Activated CD4-positive, alpha-beta T cell treated with anti-CD3 and anti-CD28 coated beads for 4 hours (primary cell): ENCODE results near the gene TSHZ2.
"Not testable (repeated sequence)": the region's sequence is repeated elsewhere in the genome, so short reads cannot be mapped to it uniquely, and the experiment has no call there.

Experiments used
- DNase-seq, 2 donors: peaks; one replicate each; pipeline ENCODE4 v3.0.0-alpha.2; 2020

Gene TSHZ2

GRCh38 chr20:53366928-53367327 lies 394.8 kb downstream of the TSHZ2 start:
- DNase-seq, result not testable (repeated sequence)

- DNase-seq, result no peak
Observed at GRCh38 chr20:53369871-53370270, 397.7 kb downstream of the TSHZ2 start.

DNA sequence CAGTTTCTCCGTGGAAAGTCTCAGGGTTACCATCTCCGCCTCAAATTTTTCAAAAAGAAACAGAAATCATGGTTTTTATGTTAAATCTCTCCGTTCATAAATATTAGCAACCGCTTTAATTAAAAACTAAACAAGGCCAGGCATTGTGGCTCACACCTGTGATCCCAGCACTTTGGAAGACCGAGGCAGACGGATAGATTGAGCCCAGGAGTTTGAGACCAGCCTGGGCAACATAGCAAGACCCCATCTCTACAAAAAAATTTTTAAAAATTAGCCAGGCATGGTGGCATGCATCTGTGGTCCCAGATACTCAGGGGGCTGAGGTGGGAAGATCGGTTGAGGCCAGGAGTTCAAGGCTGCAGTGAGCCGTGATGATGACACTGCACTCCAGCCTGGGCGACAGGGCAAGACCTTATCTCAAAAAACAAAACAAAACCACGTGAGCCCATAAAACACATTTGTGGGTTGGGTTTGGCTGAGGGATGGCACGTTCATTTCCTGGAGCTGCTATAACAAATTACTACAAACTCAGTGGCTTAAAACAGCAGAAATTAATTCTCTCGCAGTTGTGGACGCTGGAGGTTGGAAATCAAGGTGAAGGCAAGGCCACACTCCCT lies 398.3 kb downstream of the TSHZ2 start:
- no peak for DNase-seq

GRCh38 chr20:53371216-53371615 lies 399.1 kb downstream of the TSHZ2 start:
- DNase-seq, result no peak

DNA sequence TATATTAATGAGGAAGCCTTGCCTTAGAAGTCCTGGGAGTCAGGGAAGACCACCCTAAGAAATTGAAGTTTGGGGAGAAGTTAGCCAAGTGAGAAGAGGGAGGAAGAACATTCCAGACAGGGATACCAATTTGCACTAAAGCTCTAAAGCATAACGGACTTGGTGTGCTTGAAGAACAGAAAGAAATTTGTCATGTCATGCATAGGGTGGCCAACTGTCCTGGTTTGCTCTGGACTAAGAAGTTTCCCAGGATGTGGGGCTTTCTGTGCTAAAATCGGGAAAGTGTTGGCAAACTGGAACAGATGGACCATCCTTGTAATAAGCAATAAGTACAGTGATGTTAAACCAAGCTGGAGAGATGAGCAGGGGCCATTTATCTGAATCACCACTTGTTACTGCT lies 403.9 kb downstream of the TSHZ2 start:
- DNase-seq, result no peak

DNA sequence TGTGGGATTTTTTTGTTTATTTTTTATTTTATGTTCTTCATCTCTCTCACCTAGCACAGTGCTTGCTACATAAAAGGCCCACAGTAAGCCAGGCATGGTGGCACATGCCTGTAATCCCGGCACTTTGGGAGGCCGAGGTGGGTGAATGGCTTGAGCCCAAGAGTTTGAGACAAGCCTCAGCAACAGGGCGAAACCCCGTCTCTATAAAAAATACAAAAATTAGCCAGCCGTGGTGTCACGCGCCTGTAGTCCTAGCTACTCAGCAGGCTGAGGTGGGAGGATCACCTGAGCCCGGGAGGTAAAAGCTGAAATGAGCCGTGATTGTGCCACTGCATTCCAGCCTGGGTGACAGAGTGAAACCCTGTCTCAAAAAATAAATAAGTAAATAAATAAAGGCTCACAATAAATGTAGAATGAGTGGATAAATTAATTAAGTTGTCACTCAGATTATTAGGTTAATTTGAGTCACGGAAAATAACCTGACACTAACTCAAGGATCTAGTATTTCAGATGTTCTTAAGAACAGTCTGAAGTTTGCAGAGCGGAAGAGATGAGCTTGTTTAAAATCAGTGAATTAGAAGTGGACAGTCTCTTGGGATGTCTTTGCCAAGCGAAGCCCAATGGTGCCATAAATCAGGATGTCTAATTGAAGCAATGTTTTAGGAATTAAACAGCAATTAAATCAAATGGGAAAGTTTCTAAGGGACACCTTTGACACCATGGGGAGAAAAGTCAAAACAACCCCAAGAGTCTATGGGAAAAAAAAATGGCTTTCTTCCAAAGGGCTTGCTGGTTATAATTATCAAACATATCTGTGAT lies 407.1 kb downstream of the TSHZ2 start:
- no peak for DNase-seq

DNA sequence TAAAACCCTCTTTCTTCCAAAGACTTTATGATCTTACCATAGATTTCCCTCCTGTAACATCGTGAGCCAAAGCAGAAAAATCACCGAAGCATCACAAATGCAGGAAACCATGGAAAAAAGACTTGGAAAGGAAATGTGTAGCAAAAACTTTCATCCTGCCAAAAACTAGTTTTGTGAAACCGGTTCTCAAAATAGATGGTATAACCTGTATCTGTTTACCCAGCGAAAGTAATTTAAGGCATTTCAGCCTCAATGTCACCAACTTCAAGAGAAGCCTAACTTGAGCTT lies 407.6 kb downstream of the TSHZ2 start:
- DNase-seq, result no peak

DNA sequence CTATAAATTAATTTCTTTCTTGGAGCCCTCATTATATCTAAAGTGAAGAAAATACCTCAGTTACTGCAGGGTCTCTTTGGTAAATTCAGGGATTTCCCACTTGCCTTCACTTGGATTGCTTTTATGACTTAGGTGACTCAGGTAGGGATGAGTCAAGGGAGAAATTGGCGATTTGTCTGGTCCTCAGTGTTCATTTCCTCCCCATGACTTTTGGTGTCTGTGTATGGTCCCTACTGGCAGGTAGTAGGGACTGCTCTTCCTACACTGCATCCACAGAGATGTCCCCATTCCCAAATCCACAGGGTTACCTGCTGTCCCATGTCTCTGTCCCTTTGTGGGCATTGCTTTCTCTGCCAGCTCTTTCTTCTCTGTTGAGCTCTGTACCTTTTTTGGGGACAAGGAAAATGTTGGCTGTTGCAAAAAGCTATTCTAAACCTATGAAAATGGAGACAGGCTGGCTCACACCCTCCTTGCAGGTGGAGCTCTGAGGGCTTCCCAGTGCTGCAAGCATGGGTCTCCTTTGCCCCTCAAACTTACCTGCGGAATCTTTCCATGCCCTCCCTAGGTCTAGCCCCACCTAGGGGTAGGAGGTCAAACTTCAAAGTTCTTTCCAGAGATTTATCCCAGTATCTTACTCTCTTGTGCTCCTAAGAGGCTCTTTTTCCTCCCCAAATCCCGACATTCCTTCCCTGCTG lies 409.6 kb downstream of the TSHZ2 start:
- DNase-seq, result no peak

DNA sequence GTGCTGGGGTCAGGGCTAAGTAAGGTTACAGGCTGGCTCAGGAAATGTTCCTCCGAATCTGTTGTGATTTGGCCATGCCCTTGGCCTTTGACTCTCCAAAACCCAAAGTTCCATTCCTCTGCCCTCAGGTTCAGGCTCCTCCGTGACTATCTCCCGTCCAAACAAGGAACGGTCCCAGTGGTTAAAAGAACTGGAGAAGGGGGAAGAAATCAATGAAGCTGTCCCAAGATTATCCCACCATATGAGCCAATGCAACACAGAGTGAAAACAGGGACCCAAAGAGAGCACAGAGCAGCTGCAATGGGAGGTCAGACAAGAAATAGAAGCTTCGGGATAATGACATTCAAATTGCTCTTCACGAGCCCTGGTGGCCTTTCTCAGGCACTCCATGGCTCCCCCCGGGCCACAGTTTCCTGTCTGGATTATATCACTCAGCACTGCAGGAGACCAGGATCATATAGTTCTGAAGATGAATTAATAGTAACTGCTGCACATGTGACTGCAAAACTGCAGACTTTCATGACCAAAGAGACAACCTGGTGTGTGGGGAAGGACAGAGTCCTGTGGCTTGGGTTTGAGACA lies 410.2 kb downstream of the TSHZ2 start:
- DNase-seq, result no peak

- DNase-seq, result no peak
Observed at GRCh38 chr20:53383916-53384315, 411.8 kb downstream of the TSHZ2 start.

- no peak for DNase-seq
Observed at GRCh38 chr20:53384392-53384791, 412.2 kb downstream of the TSHZ2 start.

GRCh38 chr20:53385941-53386767 lies 414.0 kb downstream of the TSHZ2 start:
- DNase-seq, result no peak

DNA sequence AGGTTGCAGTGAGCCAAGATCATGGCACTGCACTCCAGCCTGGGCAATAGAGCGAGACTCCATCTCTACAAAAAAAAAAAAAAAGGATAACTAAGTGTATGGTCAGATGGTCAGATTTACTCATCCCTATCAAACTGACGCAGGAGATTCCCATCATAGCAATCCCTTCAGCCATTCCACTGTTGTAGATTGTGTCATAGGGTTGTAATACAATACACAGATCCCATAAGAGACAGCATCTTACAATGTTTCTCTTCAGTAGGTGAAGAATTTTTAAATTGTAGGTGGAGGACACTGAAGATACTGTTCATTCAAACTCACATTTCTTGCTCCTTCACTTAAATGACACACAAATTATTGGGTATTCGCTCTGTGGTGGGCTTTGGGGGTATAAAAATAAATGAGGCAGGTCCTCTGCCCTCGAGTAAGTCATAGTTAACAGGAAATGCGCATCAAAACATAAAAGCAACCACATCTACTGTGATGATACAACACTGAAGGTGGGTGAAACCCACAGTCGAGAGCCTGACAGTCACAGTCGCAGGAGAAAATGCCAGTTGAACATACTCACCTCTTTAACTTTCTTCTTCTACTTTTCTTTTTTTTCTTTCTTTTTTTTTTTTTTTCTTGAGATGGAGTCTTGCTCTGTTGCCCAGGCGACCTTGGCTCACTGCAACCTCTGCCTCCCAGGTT lies 416.0 kb downstream of the TSHZ2 start:
- peak; percentile 28 to 40 for DNase-seq

DNA sequence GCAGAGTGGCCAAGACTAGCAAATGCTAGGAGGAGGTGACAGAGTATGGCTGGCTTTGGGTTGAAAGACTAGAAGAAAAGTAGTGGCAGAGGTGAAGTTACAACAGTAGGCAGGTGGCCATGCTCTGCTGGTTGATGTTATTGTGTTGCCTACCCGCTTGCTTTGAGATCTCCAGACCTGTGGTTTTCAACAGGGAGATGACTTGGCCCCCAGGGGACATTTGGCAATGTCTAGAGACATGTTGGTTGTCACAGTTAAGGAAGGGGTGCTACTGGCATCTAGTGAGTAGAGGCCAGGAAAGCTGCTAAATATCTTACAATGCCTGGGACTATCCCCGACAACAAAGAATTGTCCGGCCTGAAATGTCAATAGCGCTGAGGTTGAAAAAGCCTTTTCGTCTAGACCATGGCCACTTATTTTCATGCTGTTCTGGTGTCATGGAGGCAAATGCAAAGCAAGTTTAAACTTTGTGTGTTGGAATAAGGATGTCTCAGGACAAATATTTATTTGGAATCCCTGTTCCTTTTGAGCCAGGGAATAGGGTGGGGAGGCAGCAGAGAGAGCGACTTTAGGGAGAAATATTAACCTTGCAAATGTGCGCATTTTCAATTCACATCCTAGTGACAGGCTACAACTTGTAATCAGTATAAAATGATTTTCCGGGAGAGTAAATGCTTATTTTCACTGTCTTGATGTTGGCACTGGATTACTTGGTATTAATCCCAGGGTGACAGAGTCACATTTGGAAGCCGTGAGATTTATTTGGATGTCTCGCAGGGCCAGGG lies 417.6 kb downstream of the TSHZ2 start:
- no peak for DNase-seq

DNA sequence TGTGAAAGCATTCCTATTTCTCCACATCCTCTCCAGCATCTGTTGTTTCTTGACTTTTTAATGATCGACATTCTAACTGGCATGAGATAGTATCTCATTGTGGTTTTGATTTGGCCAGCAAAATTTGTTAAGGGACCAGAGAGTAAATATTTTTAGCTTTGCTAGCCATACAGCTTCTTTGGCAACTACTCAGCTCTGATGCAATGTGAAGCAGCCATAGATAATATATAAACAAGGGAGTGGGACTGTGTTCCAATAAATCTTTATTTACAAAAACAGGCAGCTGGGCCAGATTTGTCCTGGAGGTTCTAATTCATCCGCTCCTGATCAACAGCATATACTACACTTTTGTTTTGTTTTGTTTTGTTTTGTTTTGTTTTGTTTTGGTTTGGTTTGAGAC lies 418.6 kb downstream of the TSHZ2 start:
- no peak for DNase-seq

DNA sequence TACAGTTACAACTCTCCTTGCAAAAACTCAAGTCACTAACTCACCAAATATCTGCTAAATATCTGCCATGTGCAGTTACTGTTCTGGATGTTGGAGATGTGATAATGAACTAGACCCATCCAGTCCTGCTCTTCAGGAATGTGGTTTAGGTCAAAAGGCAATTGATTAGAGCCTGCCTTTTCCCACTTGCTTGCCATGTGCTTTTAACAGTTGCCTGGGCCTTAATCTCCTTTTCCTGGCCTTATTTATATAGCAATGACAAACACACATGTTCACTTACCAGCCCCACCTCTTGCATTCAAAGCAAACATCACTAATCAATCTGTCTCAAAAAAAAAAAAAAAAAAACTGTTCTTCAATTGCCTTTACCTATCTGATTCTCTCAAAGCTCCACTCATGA lies 422.3 kb downstream of the TSHZ2 start:
- no peak for DNase-seq

DNA sequence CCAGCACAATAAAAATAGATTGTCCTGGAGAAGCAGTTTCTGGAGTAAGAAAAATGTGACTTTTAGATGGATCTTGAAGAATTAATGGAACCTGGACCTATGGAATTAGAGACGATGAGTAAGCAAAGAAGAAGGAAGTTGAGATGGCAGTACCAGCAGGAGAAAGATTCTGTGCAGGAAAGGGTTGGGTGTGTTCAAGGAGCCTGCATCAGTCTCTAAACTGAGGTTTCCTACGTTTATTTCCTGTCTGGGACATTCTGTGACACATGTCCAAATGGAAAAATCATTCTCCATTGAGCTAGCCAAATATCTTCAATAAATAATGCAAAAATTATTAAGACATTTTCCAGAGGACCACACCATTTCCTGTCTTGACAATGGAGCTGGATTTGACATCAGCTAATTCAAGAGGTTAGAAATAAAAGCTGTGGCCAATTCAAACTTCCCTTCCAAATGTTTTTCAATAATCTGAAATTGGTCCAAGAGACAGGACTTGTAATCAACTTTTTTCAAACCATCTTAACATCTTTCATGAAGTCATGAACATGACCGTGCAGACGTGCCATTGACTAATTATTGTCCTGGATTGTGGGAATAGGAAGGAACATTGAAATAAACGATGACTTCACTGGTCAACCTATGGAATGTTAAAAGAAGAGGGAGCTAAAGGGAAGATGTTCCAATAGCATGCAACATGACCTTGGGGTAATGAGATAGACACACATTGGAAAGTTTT lies 423.2 kb downstream of the TSHZ2 start:
- no peak for DNase-seq

GRCh38 chr20:53399083-53399482 lies 426.9 kb downstream of the TSHZ2 start:
- DNase-seq, result no peak

GRCh38 chr20:53399592-53400335 lies 427.6 kb downstream of the TSHZ2 start:
- no peak for DNase-seq
